Hypothalamus (tissue), 51 donors: ENCODE measurements around the gene NLN.
"Not testable (repeated sequence)": the region's sequence is repeated elsewhere in the genome, so short reads cannot be mapped to it uniquely, and the experiment has no call there.

Source experiments
- DNase-seq, 51 donors: peaks; one replicate each; lab custom pipeline; 2025; lab: John Stamatoyannopoulos, UW

Gene NLN

GRCh38 chr5:65828022-65828896 is 106.3 kb downstream of the NLN start:
- DNase-seq: no peak

GRCh38 chr5:65830856-65831255 is 108.9 kb downstream of the NLN start:
- peak in 16 of 51 donors; percentile 12 to 85 (median 38) for DNase-seq

- DNase-seq: peak in 1 of 51 donors; percentile 60
These were observed 109.3 kb downstream of the NLN start for GRCh38 chr5:65831276-65831675.

- no peak for DNase-seq
These were observed 110.1 kb downstream of the NLN start for GRCh38 chr5:65832152-65832551.

GRCh38 chr5:65832603-65833228 is 110.7 kb downstream of the NLN start:
- no peak for DNase-seq

GRCh38 chr5:65833780-65834179 is 111.8 kb downstream of the NLN start:
- DNase-seq: peak in 1 of 51 donors; percentile 15

GRCh38 chr5:65834306-65834705 is 112.3 kb downstream of the NLN start:
- peak in 1 of 51 donors; percentile 46 for DNase-seq

- peak in 1 of 51 donors; percentile 13 for DNase-seq
These were observed 113.2 kb downstream of the NLN start for GRCh38 chr5:65835191-65835590.

- DNase-seq: no peak
These were observed 115.1 kb downstream of the NLN start for GRCh38 chr5:65837139-65837538.

- not testable (repeated sequence) for DNase-seq
These were observed 117.2 kb downstream of the NLN start for GRCh38 chr5:65839170-65839569.

- no peak for DNase-seq
These were observed 118.1 kb downstream of the NLN start for GRCh38 chr5:65840071-65840470.

- DNase-seq: not testable (repeated sequence)
These were observed 122.8 kb downstream of the NLN start for GRCh38 chr5:65844763-65845162.

- no peak for DNase-seq
These were observed 124.1 kb downstream of the NLN start for GRCh38 chr5:65846101-65846500.

GRCh38 chr5:65847019-65847418 is 125.0 kb downstream of the NLN start:
- not testable (repeated sequence) for DNase-seq

GRCh38 chr5:65849918-65850317 is 127.9 kb downstream of the NLN start:
- DNase-seq: not testable (repeated sequence)

GRCh38 chr5:65854925-65855324 is 132.9 kb downstream of the NLN start:
- no peak for DNase-seq

GRCh38 chr5:65855766-65856315 is 133.8 kb downstream of the NLN start:
- DNase-seq: no peak

- DNase-seq: no peak
These were observed 134.5 kb downstream of the NLN start for GRCh38 chr5:65856520-65856919.

GRCh38 chr5:65858316-65858715 is 136.3 kb downstream of the NLN start:
- no peak for DNase-seq

GRCh38 chr5:65861830-65862241 is 139.8 kb downstream of the NLN start:
- DNase-seq: no peak

GRCh38 chr5:65862384-65862783 is 140.4 kb downstream of the NLN start:
- DNase-seq: no peak

GRCh38 chr5:65863747-65864146 is 141.7 kb downstream of the NLN start:
- DNase-seq: no peak
